Thyroid gland (tissue), 4 donors: ENCODE data around the gene RPS21.
A peak's percentile ranks its signal among the peaks of the same experiment; 100 is the strongest.

Experiments used
- CTCF ChIP-seq, 6 experiments: fragments of 200-600 bp in 3 of 6; fragments of 450-650 bp in 3 of 6; sonication (generic) in 3 of 6; IDR thresholded peaks; one replicate each; pipeline ENCODE4 v1.5.1; 2016 to 2019; ENCODE audit warnings: antibody characterized with exemption in 6 of 6, mild to moderate bottlenecking in 2 of 6, inconsistent platforms in 1 of 6, moderate library complexity in 1 of 6
- POLR2A ChIP-seq, 2 donors: fragments of 450-650 bp; IDR thresholded peaks; one replicate each; pipeline ENCODE4 v1.6.1; 2017; ENCODE audit warnings: antibody characterized with exemption in 2 of 2, mild to moderate bottlenecking in 2 of 2, moderate library complexity in 1 of 2

GRCh38 chr20:62367136-62367632 is 19.7 kb upstream of the RPS21 start, which contains the start of gene LAMA5:
- TF ChIP-seq CTCF (IDR thresholded peaks at IDR 0.05) (peak in 2 of 6 experiments; percentile 3 to 8), POLR2A (IDR thresholded peaks at IDR 0.05) (peak; percentile 65 to 82)
